HepG2 (cell line): Measurements from ENCODE around the gene BUB1B. TPM values are rescaled to one million over a fixed set of nuclear protein-coding genes. Genes with fewer than 3 reads are reported as not detected.

Source experiments
- ATAC-seq: fragments of 200-7000 bp; cut with Tn5 transposase; 3 replicates; pipeline ENCODE4 v1.9.1; 2020; ENCODE audit warnings: mild to moderate bottlenecking, moderate library complexity
- BruUV-seq: library from RNA; stranded (reverse); fragments of 400-500 nt; replicated peaks from 2 replicates; lab custom pipeline; 2021; lab: Mats Ljungman, UMichigan
- CTCF ChIA-PET: fragments of 300-600 bp; formaldehyde crosslinking; extraction: SDS; loops from one replicate; lab custom pipeline; 2021; ENCODE audit warnings: low total read pairs, inconsistent platforms, low intra/inter-chr PET ratio; lab: Yijun Ruan, JAX
- POLR2A ChIA-PET: fragments of 350-600 bp; sonication (Branson Sonifier 250); formaldehyde crosslinking; loops from one replicate; lab custom pipeline; 2020; ENCODE audit warnings: antibody characterized with exemption, inconsistent platforms; lab: Yijun Ruan, JAX
- DNase-seq: peaks from one replicate; pipeline ENCODE4 v3.0.0-alpha.2; 2015; ENCODE audit warnings: low spot score
- FAIRE-seq: peaks from 3 replicates; lab custom pipeline; 2011; peaks lifted over from hg19 to GRCh38; lab: Jason Lieb, UNC
- H2AFZ ChIP-seq: one replicate; pipeline ENCODE4 v1.6.1; 2011; ENCODE audit warnings: low read length, inconsistent platforms
- H3K27ac ChIP-seq: fragments of 300-600 bp; 3 replicates; pipeline ENCODE4 v1.8.0; 2011; ENCODE audit warnings: mixed run types, mild to moderate bottlenecking, mixed read lengths, low read length, inconsistent platforms; ENCODE audit not compliant: insufficient read depth; ENCODE audit errors: extremely low read length
- H3K27me3 ChIP-seq, 2 experiments: fragments of 200-600 bp in 1 of 2; 2 replicates in 1 of 2; 3 replicates in 1 of 2; pipeline versions ENCODE4 v1.6.0 to v1.8.0; 2011; ENCODE audit warnings: low read length in 2 of 2, mild to moderate bottlenecking in 2 of 2, moderate library complexity in 2 of 2, inconsistent platforms in 1 of 2; ENCODE audit not compliant: insufficient read depth in 2 of 2, control insufficient read depth in 1 of 2
- H3K36me3 ChIP-seq, 2 experiments: fragments of 200-600 bp in 1 of 2; replicated peaks in 1 of 2; 2 replicates in 1 of 2; 3 replicates in 1 of 2; pipeline versions ENCODE4 v1.5.1 to v1.8.0; 2011; ENCODE audit warnings: low read length in 2 of 2, inconsistent platforms in 1 of 2; ENCODE audit not compliant: insufficient read depth in 2 of 2, control insufficient read depth in 1 of 2
- H3K4me1 ChIP-seq: 2 replicates; pipeline ENCODE4 v1.5.1; 2012; ENCODE audit warnings: low read length, inconsistent platforms; ENCODE audit not compliant: insufficient read depth
- H3K4me2 ChIP-seq: 2 replicates; pipeline ENCODE4 v1.6.0; 2011; ENCODE audit warnings: low read depth, low read length, inconsistent platforms
- H3K4me3 ChIP-seq, 3 experiments: fragments of 200-600 bp in 1 of 3; sonication (generic), shearing (Covaris generic) in 1 of 3; replicated peaks in 1 of 3; 2 replicates each; pipeline ENCODE4 v1.5.1; 2011 to 2016; ENCODE audit warnings: low read length in 3 of 3, inconsistent platforms in 2 of 3, low read depth in 2 of 3, mild to moderate bottlenecking in 2 of 3, control low read depth in 1 of 3, mixed read lengths in 1 of 3; ENCODE audit not compliant: insufficient read depth in 1 of 3
- H3K79me2 ChIP-seq: one replicate; pipeline ENCODE4 v1.6.1; 2011; ENCODE audit warnings: low read length, inconsistent platforms; ENCODE audit not compliant: insufficient read depth
- H3K9ac ChIP-seq: 2 replicates; pipeline ENCODE4 v1.6.0; 2011; ENCODE audit warnings: mild to moderate bottlenecking, low read depth, low read length, inconsistent platforms; ENCODE audit not compliant: insufficient read depth
- H3K9me3 ChIP-seq: 2 replicates; pipeline ENCODE4 v1.5.1; 2012; ENCODE audit warnings: mild to moderate bottlenecking, low read length
- H4K20me1 ChIP-seq: 2 replicates; pipeline ENCODE4 v1.6.0; 2011; ENCODE audit warnings: inconsistent platforms, mild to moderate bottlenecking, low read length, moderate library complexity; ENCODE audit not compliant: insufficient read depth
- HDAC2 ChIP-seq: sonication (generic); formaldehyde crosslinking; IDR thresholded peaks from 2 replicates; pipeline ENCODE4 v1.4.0; 2020; ENCODE audit warnings: missing genetic modification reagents
- MBNL3 ChIP-seq: fragments of 250-450 bp; sonication (Bioruptor Pico); conservative IDR thresholded peaks from 2 replicates; pipeline ENCODE4 v1.8.0; 2022; ENCODE audit warnings: mild to moderate bottlenecking, inconsistent platforms
- PHF21A ChIP-seq: sonication (generic); formaldehyde crosslinking; IDR thresholded peaks from 2 replicates; pipeline ENCODE4 v1.5.0; 2020; ENCODE audit warnings: mild to moderate bottlenecking, missing genetic modification reagents
- ZNF121 ChIP-seq: sonication (generic); formaldehyde crosslinking; IDR thresholded peaks from 2 replicates; pipeline ENCODE4 v1.5.0; 2020; ENCODE audit warnings: mild to moderate bottlenecking, missing genetic modification reagents
- ZNF354B ChIP-seq: sonication (generic); formaldehyde crosslinking; IDR thresholded peaks from 2 replicates; pipeline ENCODE4 v1.8.0; 2022; ENCODE audit warnings: mild to moderate bottlenecking, missing genetic modification reagents
- ZNF496 ChIP-seq: sonication (generic); formaldehyde crosslinking; IDR thresholded peaks from 2 replicates; pipeline ENCODE4 v1.8.1; 2023; ENCODE audit warnings: mild to moderate bottlenecking, moderate library complexity, missing genetic modification reagents; ENCODE audit not compliant: insufficient replicate concordance
- ZNF607 ChIP-seq: sonication (generic); formaldehyde crosslinking; IDR thresholded peaks from 2 replicates; pipeline ENCODE4 v1.5.1; 2020; ENCODE audit warnings: missing genetic modification reagents, mild to moderate bottlenecking, borderline replicate concordance
- ZNF766 ChIP-seq: sonication (generic); formaldehyde crosslinking; IDR thresholded peaks from 2 replicates; pipeline ENCODE4 v1.5.0; 2020; ENCODE audit warnings: missing genetic modification reagents, borderline replicate concordance
- ZSCAN31 ChIP-seq: sonication (generic); formaldehyde crosslinking; IDR thresholded peaks from 2 replicates; pipeline ENCODE4 v1.5.0; 2020; ENCODE audit warnings: low read depth, mild to moderate bottlenecking, missing genetic modification reagents
- WGBS: methylation state at CpG from one replicate; pipeline ENCODE4 v1.1.6; 2017; ENCODE audit warnings: low lambda C conversion rate; 5-methylcytosine and 5-hydroxymethylcytosine counted together
- in situ Hi-C: cut with HindIII; loops from 2 replicates; pipeline ENCODE4 v1.10.0; 2017; ENCODE audit warnings: low pct_unique_long_range_greater_than_20kb; ENCODE audit not compliant: extremely low pct_ligation_motif_present
- intact Hi-C: fragments of 100-400 bp; cut with micrococcal nuclease; formaldehyde crosslinking; loops from one replicate; pipeline ENCODE4 v1.10.0; 2022; ENCODE audit not compliant: unreplicated experiment
- polyA plus RNA-seq, 8 experiments: library from polyadenylated mRNA; depleted of rRNA in 3 of 8; stranded (reverse) in 7 of 8; unstranded in 1 of 8; fragments of >200 nt; fragmentation: Illumina TruSeq in 4 of 8; extraction: Trizol in 4 of 8; gene quantifications; 2 replicates each; pipeline versions ENCODE4 v1.2.1 to v1.2.3, GENCODE V29; 2011 to 2016; ENCODE audit warnings: low read depth in 4 of 8, missing spikeins in 1 of 8, mixed read lengths in 1 of 8; ENCODE audit not compliant: insufficient read depth in 1 of 8
- total RNA-seq, 5 experiments: library from RNA; depleted of rRNA; stranded (reverse); fragments of >200 nt; fragmentation: Illumina TruSeq; extraction: Trizol; gene quantifications; 2 replicates each; pipeline ENCODE4 v1.2.3, GENCODE V29; 2016; ENCODE audit warnings: low read depth in 1 of 5
- TF ChIP-seq, protein P1 (sequence below): sonication (generic); formaldehyde crosslinking; conservative IDR thresholded peaks from 2 replicates; pipeline ENCODE4 v1.8.0; 2022; ENCODE audit warnings: low read depth, missing genetic modification reagents
- TF ChIP-seq, protein P2 (sequence below): sonication (generic); formaldehyde crosslinking; IDR thresholded peaks from 2 replicates; pipeline ENCODE4 v1.9.0; 2021; ENCODE audit warnings: missing genetic modification reagents, borderline replicate concordance
- TF ChIP-seq, protein P3 (sequence below): sonication (generic); IDR thresholded peaks from 2 replicates; pipeline ENCODE4 v1.6.1; 2016; ENCODE audit warnings: low read depth, borderline replicate concordance

Gene BUB1B
- total and polyA plus RNA-seq, 2 of the 13 experiments (the other 11 are each of a cell fraction or from before 2014, with no cell fraction given), result 26.2 to 63.5 TPM

DNA sequence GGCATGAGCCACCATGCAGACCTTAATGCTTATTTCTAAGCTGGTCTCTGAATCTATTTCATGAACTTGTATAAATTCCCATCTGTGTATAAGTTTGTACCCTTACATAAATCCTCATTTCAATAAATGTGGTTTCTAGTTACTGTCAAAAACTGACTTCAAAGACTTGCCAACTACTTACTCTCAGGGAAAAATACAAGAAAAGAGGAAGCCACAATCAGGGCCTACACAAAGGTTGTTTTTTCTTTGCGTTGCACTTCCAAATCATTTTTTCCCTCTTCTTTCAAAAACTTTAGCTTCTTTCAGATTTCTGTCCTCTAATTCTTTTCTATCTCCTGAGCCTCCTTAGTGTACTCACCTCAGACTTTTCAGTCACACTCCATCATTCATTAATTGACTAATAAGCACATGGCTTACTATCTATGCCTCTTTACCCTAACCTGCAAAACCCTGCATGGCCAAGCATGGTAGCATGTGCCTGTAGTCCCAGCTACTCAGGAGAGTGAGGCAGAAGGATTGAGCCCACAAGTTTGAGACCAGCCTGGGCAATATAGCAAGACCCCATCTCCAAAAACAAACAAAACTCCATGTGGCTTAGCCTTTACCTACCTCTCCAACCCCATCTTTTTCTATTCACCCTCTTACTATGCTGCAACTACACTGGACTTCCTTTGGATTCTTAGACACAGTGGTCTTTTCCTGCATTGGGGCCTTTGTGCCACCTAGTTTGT lies 37.7 kb downstream of the BUB1B start:
- H3K36me3 ChIP-seq, result peaks cover 9 to 66% of the 10 kb centered on the region in 2 experiments
- ATAC-seq, result no peak
- H3K9me3 ChIP-seq, result no peaks in the 10 kb centered on the region
- CTCF ChIA-PET, result no interaction called here
- intact Hi-C loops, result no loop called here
- no peak overlapping the region for H3K4me2 ChIP-seq
- 100% methylated on average over 1 of the region's 1 CpG for WGBS
- H3K79me2 ChIP-seq, result no peaks in the 10 kb centered on the region
- no peak overlapping the region for H3K4me3 ChIP-seq
- no peaks in the 10 kb centered on the region; the same call in 1 of the 2 replicates for H4K20me1 ChIP-seq
- H3K4me1 ChIP-seq, result no peaks in the 10 kb centered on the region
- peak; percentile 72; the same call in 1 of the 2 replicates for TF ChIP-seq ZNF121 (CRISPR knock-in tag)
- TF ChIP-seq, protein P1, sequence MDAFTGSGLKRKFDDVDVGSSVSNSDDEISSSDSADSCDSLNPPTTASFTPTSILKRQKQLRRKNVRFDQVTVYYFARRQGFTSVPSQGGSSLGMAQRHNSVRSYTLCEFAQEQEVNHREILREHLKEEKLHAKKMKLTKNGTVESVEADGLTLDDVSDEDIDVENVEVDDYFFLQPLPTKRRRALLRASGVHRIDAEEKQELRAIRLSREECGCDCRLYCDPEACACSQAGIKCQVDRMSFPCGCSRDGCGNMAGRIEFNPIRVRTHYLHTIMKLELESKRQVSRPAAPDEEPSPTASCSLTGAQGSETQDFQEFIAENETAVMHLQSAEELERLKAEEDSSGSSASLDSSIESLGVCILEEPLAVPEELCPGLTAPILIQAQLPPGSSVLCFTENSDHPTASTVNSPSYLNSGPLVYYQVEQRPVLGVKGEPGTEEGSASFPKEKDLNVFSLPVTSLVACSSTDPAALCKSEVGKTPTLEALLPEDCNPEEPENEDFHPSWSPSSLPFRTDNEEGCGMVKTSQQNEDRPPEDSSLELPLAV (CRISPR knock-in tag), result no peak
- TF ChIP-seq, all 625 proteins: peak for 1
- Histone ChIP-seq H2AFZ (no peak overlapping the region), H3K9ac (no peak overlapping the region), H3K27ac (no peak overlapping the region), H3K27me3 (no peaks in the 10 kb centered on the region)
- BruUV-seq, result no TSS peak
- DNase-seq (no peak), FAIRE-seq (no peak)
- POLR2A ChIA-PET, result no interaction called here
- in situ Hi-C loops, result no loop called here

DNA sequence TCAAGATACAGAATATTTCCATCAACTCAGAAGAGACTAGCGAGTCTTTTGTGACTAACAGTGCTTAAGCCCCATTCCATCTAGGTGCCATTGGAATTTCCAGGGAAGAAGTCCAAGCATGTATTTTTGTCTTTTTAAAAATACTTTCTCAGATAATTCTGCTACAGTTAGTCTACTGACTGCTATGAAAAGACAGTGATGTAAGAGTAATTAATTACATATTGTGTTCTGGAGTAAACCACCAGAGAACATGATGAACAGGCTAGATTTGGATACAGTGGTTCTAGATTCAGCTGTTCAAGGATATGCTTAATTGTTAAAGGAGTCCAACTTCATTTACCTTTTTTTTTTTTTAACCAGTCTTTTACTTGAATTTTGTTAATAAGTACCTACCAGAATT lies 43.2 kb downstream of the BUB1B start:
- H3K4me1 ChIP-seq, result no peaks in the 10 kb centered on the region
- no peaks in the 10 kb centered on the region for H3K79me2 ChIP-seq
- no TSS peak for BruUV-seq
- no peak overlapping the region for H3K4me3 ChIP-seq
- H3K36me3 ChIP-seq, result peaks cover 6 to 51% of the 10 kb centered on the region in 2 experiments
- ChIA-PET POLR2A (no interaction called here), CTCF (no interaction called here)
- ATAC-seq (no peak), FAIRE-seq (no peak), DNase-seq (no peak)
- H3K9ac ChIP-seq, result no peak overlapping the region
- H4K20me1 ChIP-seq, result no peaks in the 10 kb centered on the region
- H3K4me2 ChIP-seq, result no peak overlapping the region
- no peaks in the 10 kb centered on the region for H3K9me3 ChIP-seq
- intact Hi-C loops (no loop called here), in situ Hi-C loops (no loop called here)
- no peak overlapping the region for H3K27ac ChIP-seq
- H2AFZ ChIP-seq, result no peak overlapping the region
- no peaks in the 10 kb centered on the region for H3K27me3 ChIP-seq
- 90% methylated on average over 1 of the region's 1 CpG for WGBS
- TF ChIP-seq ZNF607 (CRISPR knock-in tag) (no peak), PHF21A (CRISPR knock-in tag) (no peak), ZNF766 (CRISPR knock-in tag) (no peak), ZNF496 (no peak), HDAC2 (CRISPR knock-in tag) (no peak), ZSCAN31 (no peak), ZNF354B (CRISPR knock-in tag) (no peak), MBNL3 (no peak)
- TF ChIP-seq, protein P2, sequence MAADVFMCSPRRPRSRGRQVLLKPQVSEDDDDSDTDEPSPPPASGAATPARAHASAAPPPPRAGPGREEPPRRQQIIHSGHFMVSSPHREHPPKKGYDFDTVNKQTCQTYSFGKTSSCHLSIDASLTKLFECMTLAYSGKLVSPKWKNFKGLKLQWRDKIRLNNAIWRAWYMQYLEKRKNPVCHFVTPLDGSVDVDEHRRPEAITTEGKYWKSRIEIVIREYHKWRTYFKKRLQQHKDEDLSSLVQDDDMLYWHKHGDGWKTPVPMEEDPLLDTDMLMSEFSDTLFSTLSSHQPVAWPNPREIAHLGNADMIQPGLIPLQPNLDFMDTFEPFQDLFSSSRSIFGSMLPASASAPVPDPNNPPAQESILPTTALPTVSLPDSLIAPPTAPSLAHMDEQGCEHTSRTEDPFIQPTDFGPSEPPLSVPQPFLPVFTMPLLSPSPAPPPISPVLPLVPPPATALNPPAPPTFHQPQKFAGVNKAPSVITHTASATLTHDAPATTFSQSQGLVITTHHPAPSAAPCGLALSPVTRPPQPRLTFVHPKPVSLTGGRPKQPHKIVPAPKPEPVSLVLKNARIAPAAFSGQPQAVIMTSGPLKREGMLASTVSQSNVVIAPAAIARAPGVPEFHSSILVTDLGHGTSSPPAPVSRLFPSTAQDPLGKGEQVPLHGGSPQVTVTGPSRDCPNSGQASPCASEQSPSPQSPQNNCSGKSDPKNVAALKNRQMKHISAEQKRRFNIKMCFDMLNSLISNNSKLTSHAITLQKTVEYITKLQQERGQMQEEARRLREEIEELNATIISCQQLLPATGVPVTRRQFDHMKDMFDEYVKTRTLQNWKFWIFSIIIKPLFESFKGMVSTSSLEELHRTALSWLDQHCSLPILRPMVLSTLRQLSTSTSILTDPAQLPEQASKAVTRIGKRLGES (CRISPR knock-in tag), result no peak
- TF ChIP-seq, protein P3, sequence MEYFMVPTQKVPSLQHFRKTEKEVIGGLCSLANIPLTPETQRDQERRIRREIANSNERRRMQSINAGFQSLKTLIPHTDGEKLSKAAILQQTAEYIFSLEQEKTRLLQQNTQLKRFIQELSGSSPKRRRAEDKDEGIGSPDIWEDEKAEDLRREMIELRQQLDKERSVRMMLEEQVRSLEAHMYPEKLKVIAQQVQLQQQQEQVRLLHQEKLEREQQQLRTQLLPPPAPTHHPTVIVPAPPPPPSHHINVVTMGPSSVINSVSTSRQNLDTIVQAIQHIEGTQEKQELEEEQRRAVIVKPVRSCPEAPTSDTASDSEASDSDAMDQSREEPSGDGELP, result no peak
